HG02970 (cell line): ENCODE results near the gene RETSAT.
A peak's percentile ranks its signal among the peaks of the same experiment; 100 is the strongest.
"Not testable (repeated sequence)": the region's sequence is repeated elsewhere in the genome, so short reads cannot be mapped to it uniquely, and the experiment has no call there.

Experiments used
- ATAC-seq: cut with Tn5 transposase; IDR thresholded peaks from one replicate; pipeline ENCODE4 v1.9.1; 2021; ENCODE audit warnings: mild to moderate bottlenecking, moderate library complexity, moderate number of reproducible peaks; ENCODE audit not compliant: unreplicated experiment, low FRiP score

The RETSAT gene

DNA sequence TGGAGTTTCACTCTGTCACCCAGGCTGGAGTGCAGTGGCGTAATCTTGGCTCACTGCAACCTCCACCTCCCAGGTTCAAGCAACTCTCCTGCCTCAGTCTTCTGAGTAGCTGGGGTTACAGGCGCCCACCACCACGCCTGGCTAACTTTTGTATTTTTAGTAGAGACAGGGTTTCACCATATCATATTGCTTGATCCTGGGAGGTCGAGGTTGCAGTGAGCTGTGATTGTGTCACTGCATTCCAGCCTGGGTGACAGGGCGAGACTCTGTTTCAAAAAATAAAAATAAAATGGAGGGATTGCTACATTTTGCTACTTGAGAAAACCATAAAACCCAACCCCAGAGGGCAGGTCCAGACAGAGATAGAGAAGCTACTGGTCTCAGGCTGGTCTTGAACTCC is 28.8 kb upstream of the RETSAT start:
- ATAC-seq = not testable (repeated sequence)

DNA sequence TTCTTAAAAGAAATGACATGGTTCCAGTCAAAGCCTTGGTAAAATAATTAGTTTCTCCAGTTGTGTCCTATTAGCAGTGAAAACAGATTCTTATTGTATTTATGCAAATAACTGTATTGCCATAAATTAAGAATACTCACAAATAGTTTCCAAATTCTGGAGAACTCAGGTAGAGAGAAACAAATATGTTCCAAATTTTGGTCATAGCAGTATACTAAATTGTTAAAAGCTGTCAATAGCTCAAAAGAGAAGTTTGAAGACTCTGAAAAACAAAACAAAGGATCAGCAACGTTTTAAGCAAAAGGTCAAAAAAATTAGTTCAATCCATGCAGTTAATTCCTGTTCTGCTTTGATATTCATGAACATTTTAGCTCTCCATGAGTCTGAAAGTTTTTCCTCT is 25.7 kb upstream of the RETSAT start:
- ATAC-seq = no peak

GRCh38 chr2:85378257-85378656 is 23.9 kb upstream of the RETSAT start:
- ATAC-seq = no peak

GRCh38 chr2:85377083-85377482 is 22.8 kb upstream of the RETSAT start:
- no peak for ATAC-seq

- ATAC-seq = no peak
Measured at GRCh38 chr2:85376291-85377065, 22.1 kb upstream of the RETSAT start.

DNA sequence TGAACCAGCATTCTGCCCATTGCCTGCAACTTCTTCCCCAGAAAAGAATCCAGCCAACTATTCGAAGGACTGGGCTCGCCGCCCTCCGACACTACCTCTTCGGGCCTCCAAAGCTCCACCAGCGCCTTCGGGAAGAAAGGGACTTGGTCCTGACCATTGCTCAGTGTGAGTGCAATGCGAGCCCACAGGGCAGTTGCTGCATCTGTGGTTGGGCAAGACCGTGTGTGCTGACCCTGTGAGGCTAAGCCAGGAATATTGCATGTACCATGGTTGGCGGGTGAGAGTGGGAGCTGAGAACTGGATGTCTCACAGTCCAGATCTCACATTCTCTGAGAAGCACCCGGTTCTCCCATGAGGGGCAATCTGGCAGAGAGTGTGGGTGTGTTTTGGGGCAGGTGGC is 16.7 kb upstream of the RETSAT start:
- no peak for ATAC-seq

DNA sequence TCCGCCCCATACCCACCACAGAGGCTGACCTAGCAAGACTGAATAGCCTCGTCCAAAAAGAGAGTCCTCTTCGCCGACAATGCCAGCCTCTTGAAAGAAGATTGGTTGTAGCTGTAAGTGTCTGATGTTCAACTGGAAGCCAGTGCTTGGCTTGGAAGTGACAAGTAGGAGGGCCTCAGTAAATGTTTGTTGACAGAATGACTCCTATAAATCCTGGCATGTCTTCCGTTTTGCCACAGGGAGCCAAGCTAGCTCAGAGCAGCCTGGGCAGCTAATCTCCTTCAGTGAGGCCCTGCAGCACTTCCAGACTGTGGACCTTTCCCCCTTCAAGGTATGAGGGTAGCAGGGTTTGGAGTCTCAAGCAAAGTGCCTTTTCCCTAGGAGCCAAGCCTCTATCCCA is 15.2 kb upstream of the RETSAT start:
- no peak for ATAC-seq

DNA sequence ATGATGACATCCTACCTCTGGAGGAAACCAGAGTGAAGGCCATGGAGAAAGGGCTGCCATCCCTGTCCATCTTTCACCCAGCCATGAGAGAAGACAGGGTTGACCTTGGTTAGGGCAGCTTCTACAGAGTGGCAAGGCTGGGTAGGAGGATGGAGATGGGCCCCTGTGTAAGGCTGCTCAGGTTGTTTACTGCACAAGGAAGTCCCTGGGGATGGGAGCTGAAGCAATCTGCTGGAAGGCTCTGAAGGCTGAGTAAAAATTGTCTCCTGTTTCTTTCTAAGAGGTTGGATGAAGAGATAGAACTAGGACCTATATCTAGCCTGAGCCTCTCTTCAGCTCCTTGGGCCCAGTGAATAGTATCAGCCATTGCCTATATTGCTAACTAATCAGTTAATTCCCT is 14.6 kb upstream of the RETSAT start:
- ATAC-seq = no peak

- ATAC-seq = no peak
Measured at GRCh38 chr2:85367180-85367579, 12.9 kb upstream of the RETSAT start.

- not testable (repeated sequence) for ATAC-seq
Measured at GRCh38 chr2:85362653-85363387, 8.5 kb upstream of the RETSAT start.

DNA sequence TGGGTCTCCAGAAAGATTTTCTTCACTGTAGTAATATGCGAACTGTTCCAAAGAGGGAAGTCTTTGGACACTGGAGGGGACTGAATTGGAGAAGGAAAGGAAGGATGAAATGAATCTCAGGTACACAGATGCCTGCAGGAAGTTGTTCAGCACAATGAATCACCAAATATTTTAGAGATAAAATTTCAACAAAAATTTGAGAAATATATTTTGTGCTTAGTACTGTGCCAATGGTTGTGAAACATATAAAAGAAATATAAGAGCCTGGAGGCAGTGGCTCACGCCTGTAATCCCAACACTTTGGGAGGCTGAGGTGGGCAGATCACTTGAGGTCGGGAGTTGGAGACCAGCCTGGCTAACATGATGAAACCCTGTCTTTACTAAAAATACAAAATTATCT is 3.4 kb upstream of the RETSAT start:
- no peak for ATAC-seq

- no peak for ATAC-seq
Measured at GRCh38 chr2:85356186-85356585, 1.9 kb upstream of the RETSAT start.

DNA sequence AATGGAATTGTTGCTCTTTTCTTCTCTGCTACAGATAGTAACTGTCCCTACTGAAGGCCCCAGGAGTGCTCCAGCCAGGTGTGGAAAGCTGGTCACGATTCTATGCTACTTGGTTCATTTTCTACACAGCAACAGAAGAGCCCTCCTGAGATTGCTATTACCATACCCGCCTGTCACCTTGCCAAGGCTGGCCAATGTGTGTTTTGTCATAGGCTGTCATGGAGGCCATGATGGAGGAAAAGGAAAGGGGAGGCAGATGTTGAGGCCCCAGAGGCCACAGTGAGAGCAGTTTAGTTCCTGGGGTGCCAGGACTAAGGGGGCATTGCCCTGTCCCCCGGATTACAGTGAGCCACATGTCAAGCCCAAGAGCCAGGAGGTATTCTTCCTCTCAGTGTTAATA is 1.2 kb upstream of the RETSAT start:
- ATAC-seq = no peak

DNA sequence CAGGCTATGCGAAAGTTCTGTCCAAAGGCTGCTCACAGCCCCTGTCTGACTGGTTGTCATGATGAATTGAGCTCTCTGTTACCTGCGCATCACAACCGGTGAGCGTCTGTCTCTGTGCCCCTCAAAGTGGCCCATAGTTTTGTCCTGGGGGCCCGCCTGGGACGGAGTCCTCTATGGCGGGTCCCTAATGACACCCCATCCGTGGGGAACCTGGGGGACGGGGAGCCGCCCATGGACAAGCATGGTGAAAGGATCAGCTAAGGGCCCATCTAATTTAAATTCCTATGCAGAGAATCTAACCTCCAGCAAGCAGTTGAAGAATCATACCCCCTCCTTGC is 714 bp upstream of the RETSAT start:
- ATAC-seq = peak; percentile 3

- no peak for ATAC-seq
Measured at GRCh38 chr2:85353876-85354285, 447 bp downstream of the RETSAT start.

DNA sequence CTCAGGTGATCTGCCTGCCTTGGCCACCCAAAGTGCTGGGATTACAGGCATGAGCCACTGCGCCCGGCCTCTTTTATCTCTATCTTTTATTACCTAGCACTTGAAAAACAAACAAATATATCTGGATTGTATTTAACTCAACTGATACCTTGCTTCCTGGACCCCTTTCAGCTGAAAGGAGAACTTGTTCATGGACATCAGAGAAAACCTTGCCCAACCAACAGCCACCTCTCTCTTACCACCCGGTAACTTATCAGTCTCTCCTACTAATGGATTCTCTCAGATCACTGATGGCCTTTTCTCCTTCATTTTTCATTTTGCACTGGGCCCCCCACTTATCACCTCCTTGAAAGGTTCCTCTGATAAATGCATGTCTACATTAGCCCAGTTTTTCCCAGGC is 6.7 kb downstream of the RETSAT start:
- no peak for ATAC-seq

GRCh38 chr2:85344356-85344954 is 9.9 kb downstream of the RETSAT start:
- no peak for ATAC-seq

DNA sequence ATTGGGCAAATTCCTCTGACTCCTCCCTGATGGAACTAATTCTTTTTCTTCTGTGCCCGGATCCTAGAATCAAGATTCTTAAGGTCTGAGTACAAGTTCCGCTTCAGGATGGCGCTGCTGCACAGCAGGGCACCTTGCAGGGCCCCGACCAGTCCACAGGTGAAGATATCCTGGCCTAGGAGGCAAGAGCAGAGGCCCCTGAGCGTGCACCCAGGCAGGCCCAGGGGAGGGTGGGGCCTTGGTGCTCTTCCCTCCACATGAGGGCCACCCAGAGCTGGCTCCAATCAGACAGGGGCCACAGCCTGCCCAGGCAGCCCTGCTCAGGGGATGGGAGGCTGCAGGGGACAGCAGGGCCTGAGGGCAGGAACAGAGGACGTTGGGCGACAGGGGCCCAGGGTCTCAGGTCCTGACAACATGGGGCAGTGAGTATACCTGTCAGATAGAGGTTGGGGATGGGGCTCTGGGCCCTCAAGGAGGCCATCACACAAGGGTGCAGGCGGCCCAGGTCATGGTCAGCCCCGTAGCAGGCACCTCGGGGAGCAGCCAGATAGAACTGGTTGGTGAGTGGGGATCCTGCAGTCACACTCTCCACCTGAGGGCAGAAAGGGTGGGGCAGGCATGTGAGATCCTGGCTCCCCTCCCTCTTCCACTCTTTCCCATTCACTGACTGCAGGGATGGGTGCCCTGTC is 11.0 kb downstream of the RETSAT start:
- not testable (repeated sequence) for ATAC-seq

DNA sequence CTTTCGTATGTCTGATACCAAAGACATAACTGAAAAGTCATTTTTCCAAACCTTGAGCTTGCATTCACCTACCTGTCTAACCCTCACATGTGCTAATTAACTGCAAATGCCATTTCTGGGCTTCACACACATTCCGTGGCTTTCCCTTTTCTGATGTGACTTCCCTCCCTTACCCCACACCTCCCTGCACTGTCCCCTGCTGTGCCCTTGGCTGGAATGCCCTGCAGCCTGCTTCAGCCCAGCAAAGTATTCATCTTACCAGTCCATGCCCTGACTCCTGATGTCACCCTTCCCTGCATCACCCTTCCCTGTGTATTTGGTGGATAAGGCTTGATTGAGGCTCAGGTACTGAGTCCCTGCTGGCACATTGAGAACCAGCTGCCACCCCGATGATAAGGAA is 12.2 kb downstream of the RETSAT start:
- no peak for ATAC-seq

DNA sequence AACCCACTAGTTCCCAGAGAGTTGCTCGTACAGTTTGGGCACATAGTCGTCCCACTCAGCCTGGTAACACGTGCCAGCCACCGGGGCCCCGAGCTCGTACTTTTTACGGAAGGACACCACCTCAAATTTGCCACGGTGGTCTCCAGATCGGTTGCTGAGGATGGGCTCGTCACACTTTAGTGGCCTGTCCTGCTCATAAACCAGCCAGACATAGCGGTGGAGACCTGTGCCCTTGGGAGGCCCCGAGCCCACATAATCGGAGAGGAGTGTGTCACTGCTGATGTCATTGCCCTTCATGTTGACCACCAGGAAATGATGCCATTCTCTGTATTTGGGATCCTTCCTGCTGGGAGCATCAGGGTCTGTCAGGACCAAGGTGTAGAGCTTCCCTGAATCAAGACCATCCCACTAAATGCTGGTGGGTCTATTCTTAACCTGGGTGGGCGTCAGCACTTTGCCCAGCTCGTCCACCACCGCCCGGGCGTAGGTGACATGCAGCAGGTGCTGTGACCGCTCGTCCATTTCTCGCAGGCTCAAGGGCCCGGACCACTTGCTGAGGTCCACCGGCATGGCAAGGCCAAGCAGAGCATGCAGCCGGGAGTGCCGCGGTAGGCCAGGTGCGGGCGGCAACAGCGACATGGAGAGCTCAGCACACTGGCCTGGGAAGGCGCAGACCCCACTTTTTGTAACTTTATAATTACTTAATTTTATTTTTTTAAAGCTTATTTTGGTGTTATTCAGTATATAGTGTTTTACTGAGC is 12.9 kb downstream of the RETSAT start:
- no peak for ATAC-seq
